Panc1 (cell line): ENCODE data around the gene DNAJB8.

Experiments used
- CTCF ChIP-seq: fragments of 450-650 bp; IDR thresholded peaks from 2 replicates; pipeline ENCODE4 v1.5.1; 2017; ENCODE audit warnings: mild to moderate bottlenecking
- POLR2AphosphoS5 ChIP-seq: IDR thresholded peaks from 2 replicates; pipeline ENCODE4 v1.6.1; 2012; ENCODE audit warnings: mild to moderate bottlenecking, low read depth, low read length, moderate library complexity

- TF ChIP-seq POLR2AphosphoS5, result no peak
- TF ChIP-seq CTCF, result no peak; the same call in 1 of the 2 replicates
These were observed 33.5 kb downstream of the DNAJB8 start for GRCh38 chr3:128432971-128433836.
